Stimulated activated CD8-positive, alpha-beta memory T cell treated with anti-CD3 and anti-CD28 coated beads, Interleukin-2, amount 100 ng/mL, for 1 hour (primary cell): ENCODE results near the gene TPSAB1.
"Not testable (repeated sequence)": the region's sequence is repeated elsewhere in the genome, so short reads cannot be mapped to it uniquely, and the experiment has no call there.

Source experiments
- DNase-seq, 2 donors: peaks; one replicate each; pipeline ENCODE4 v3.0.0-alpha.2; 2020; ENCODE audit warnings: low read depth in 2 of 2

TPSAB1 gene

GRCh38 chr16:1247903-1248537, 7.5 kb downstream of the TPSAB1 start:
- not testable (repeated sequence) for DNase-seq

- not testable (repeated sequence) for DNase-seq
Observed at GRCh38 chr16:1249031-1249755, 8.7 kb downstream of the TPSAB1 start.

- DNase-seq: not testable (repeated sequence)
Observed at GRCh38 chr16:1253701-1254364, 13.3 kb downstream of the TPSAB1 start.

- not testable (repeated sequence) for DNase-seq
Observed at GRCh38 chr16:1254821-1255220, 14.3 kb downstream of the TPSAB1 start.

- not testable (repeated sequence) for DNase-seq
Observed at GRCh38 chr16:1255276-1256122, 15.0 kb downstream of the TPSAB1 start, which contains the start of gene TPSD1. TSS of gene TPSD1 (plus strand) at chr16:1256069. CDS start at chr16:1256281, 212 bp downstream.

GRCh38 chr16:1256296-1256873, 15.9 kb downstream of the TPSAB1 start:
- not testable (repeated sequence) for DNase-seq

GRCh38 chr16:1256874-1257322, 16.4 kb downstream of the TPSAB1 start:
- no peak for DNase-seq

- DNase-seq: no peak
Observed at GRCh38 chr16:1257561-1258224, 17.2 kb downstream of the TPSAB1 start.

- no peak for DNase-seq
Observed at GRCh38 chr16:1258225-1258600, 17.7 kb downstream of the TPSAB1 start.

GRCh38 chr16:1258906-1259759, 18.6 kb downstream of the TPSAB1 start:
- no peak for DNase-seq

GRCh38 chr16:1259760-1260068, 19.2 kb downstream of the TPSAB1 start:
- DNase-seq: no peak

- DNase-seq: no peak
Observed at GRCh38 chr16:1260101-1260680, 19.7 kb downstream of the TPSAB1 start.

GRCh38 chr16:1261131-1261892, 20.8 kb downstream of the TPSAB1 start:
- no peak for DNase-seq

- no peak for DNase-seq
Observed at GRCh38 chr16:1262210-1262845, 21.8 kb downstream of the TPSAB1 start.

- no peak for DNase-seq
Observed at GRCh38 chr16:1262846-1263221, 22.3 kb downstream of the TPSAB1 start.

- DNase-seq: no peak
Observed at GRCh38 chr16:1263591-1264344, 23.3 kb downstream of the TPSAB1 start.

GRCh38 chr16:1264345-1265089, 24.0 kb downstream of the TPSAB1 start:
- DNase-seq: no peak
